ENCODE data around the gene CERS6. TPM values are rescaled to one million over a fixed set of nuclear protein-coding genes. Genes with fewer than 3 reads are reported as not detected.
A peak's percentile ranks its signal among the peaks of the same experiment; 100 is the strongest.

Gene CERS6
- total and polyA plus RNA-seq, 4 donors = 4.2 to 20.4 (median 10.1) TPM

GRCh38 chr2:168703926-168704325 is 247.9 kb downstream of the CERS6 start:
- DNase-seq (ENCODE audit: low spot score) = no peak

GRCh38 chr2:168705534-168706470 is 249.7 kb downstream of the CERS6 start:
- H3K9me3 ChIP-seq (ENCODE audit: control insufficient read depth in 4 of 4, low read length in 3 of 4) = no peaks in the 10 kb centered on the region
- no peak overlapping the region for H3K4me3 ChIP-seq (ENCODE audit: low read depth in 1 of 3, low read length in 3 of 3)
- DNase-seq (ENCODE audit: low spot score) = no peak
- no peaks in the 10 kb centered on the region for H3K27me3 ChIP-seq (ENCODE audit: control insufficient read depth in 4 of 4, insufficient read depth in 4 of 4, low read length in 3 of 4)
- peaks cover 3 to 8% (median 4%) of the 10 kb centered on the region in 4 donors for H3K4me1 ChIP-seq (ENCODE audit: control insufficient read depth in 4 of 4, insufficient read depth in 4 of 4, low read length in 3 of 4)
- no peaks in the 10 kb centered on the region for H3K36me3 ChIP-seq (ENCODE audit: control insufficient read depth in 4 of 4, insufficient read depth in 3 of 4, low read depth in 1 of 4, low read length in 3 of 4)
- no peak overlapping the region for H3K27ac ChIP-seq (ENCODE audit: low read depth in 1 of 2, low read length in 2 of 2)
- H3K9ac ChIP-seq (ENCODE audit: low read depth in 1 of 2, low read length in 2 of 2) = no peak overlapping the region
- 56% methylated on average over 2 of the region's 2 CpGs for whole genome bisulfite sequencing
- TF ChIP-seq YY1 (IDR thresholded peaks at IDR 0.05) (peak; percentile 17), GABPA (IDR thresholded peaks at IDR 0.05 in 1 of 2, conservative IDR thresholded peaks at IDR 0.05 in 1 of 2) (no peak), ZBTB33 (IDR thresholded peaks at IDR 0.05) (no peak), REST (IDR thresholded peaks at IDR 0.05) (no peak), MAX (IDR thresholded peaks at IDR 0.05) (no peak)

More at GRCh38 chr2:168703926-168704325, 247.9 kb downstream of the CERS6 start:
- H3K4me1 ChIP-seq (ENCODE audit: control insufficient read depth in 4 of 4, insufficient read depth in 4 of 4, low read length in 3 of 4) = peaks cover 3 to 8% (median 5%) of the 10 kb centered on the region in 4 donors
- H3K27ac ChIP-seq (ENCODE audit: low read depth in 1 of 2, low read length in 2 of 2) = no peak overlapping the region
- no peaks in the 10 kb centered on the region for H3K36me3 ChIP-seq (ENCODE audit: control insufficient read depth in 4 of 4, insufficient read depth in 3 of 4, low read depth in 1 of 4, low read length in 3 of 4)
- H3K9me3 ChIP-seq (ENCODE audit: control insufficient read depth in 4 of 4, low read length in 3 of 4) = no peaks in the 10 kb centered on the region
- no peak overlapping the region for H3K4me3 ChIP-seq (ENCODE audit: low read depth in 1 of 3, low read length in 3 of 3)
- 95% methylated on average over 5 of the region's 5 CpGs for WGBS
- no peaks in the 10 kb centered on the region for H3K27me3 ChIP-seq (ENCODE audit: control insufficient read depth in 4 of 4, insufficient read depth in 4 of 4, low read length in 3 of 4)
- H3K9ac ChIP-seq (ENCODE audit: low read depth in 1 of 2, low read length in 2 of 2) = no peak overlapping the region
- no peak for TF ChIP-seq RXRA (IDR thresholded peaks at IDR 0.05)
- no peak for TF ChIP-seq SP1 (IDR thresholded peaks at IDR 0.05)
- TF ChIP-seq HNF4G (IDR thresholded peaks at IDR 0.05) = no peak
- TF ChIP-seq FOXA1 (IDR thresholded peaks at IDR 0.05) = no peak
- no peak for TF ChIP-seq NR2F2 (IDR thresholded peaks at IDR 0.05)
- TF ChIP-seq ATF3 (IDR thresholded peaks at IDR 0.05) = no peak
- TF ChIP-seq TAF1 (conservative IDR thresholded peaks at IDR 0.05) = no peak
- TF ChIP-seq CTCF (IDR thresholded peaks at IDR 0.05; ENCODE audit: low read depth, low read length, missing input control) = no peak
- TF ChIP-seq YY1 (IDR thresholded peaks at IDR 0.05) = no peak
- TF ChIP-seq JUND (IDR thresholded peaks at IDR 0.05) = no peak
- no peak for TF ChIP-seq FOXA2 (IDR thresholded peaks at IDR 0.05)
- no peak for TF ChIP-seq GABPA (IDR thresholded peaks at IDR 0.05 in 1 of 2, conservative IDR thresholded peaks at IDR 0.05 in 1 of 2)
- no peak for TF ChIP-seq ZBTB33 (IDR thresholded peaks at IDR 0.05)
- no peak for TF ChIP-seq HNF4A (conservative IDR thresholded peaks at IDR 0.05)
- TF ChIP-seq RAD21 (IDR thresholded peaks at IDR 0.05) = no peak
- no peak for TF ChIP-seq MAX (IDR thresholded peaks at IDR 0.05)
- no peak for TF ChIP-seq EGR1 (IDR thresholded peaks at IDR 0.05; ENCODE audit: low read depth in 2 of 2)

All from liver (tissue), 9 donors.